ENCODE measurements around the gene SIGLEC7.

SIGLEC7 gene

GRCh38 chr19:51114087-51114729 is 27.9 kb upstream of the SIGLEC7 start:
- TF ChIP-seq CTCF (IDR thresholded peaks at IDR 0.05; ENCODE audit: low read depth, low read length, missing control alignments) = no peak
- no peak for DNase-seq (ENCODE audit: low read depth)
- in situ Hi-C loops (cut with HindIII; ENCODE audit: low sequenced_read_pairs) = no loop called here
- no peak overlapping the region for H3K4me3 ChIP-seq (ENCODE audit: low read depth, low read length)

DNA sequence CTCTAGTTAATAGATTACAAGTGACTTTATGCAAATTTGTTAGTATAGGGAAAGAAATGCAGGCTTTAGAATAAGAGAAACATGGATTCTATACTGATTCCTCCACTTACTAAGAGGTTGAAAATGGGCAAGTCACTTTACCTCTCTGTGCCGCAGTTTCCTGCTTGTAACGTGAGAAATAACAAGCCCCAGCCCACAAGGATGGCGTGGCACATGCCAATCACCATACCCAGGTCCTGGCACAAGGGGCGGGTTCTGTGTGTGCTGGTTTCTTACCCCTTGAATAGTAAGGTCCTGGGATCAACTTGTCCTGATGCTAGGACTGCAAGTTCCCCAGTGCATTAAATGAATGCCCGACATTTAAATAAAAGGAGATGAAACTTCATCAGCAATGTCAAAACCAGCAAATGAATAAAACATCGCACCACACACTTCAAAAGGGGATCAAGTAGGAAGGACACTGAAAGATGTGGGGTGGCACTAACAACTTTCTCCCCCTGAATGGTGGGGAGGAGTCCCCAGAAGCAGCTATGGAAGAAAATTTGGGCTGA is 25.3 kb upstream of the SIGLEC7 start:
- in situ Hi-C loops (cut with HindIII; ENCODE audit: low sequenced_read_pairs) = no loop called here
- no peak for DNase-seq (ENCODE audit: low read depth)
- no peak overlapping the region for H3K4me3 ChIP-seq (ENCODE audit: low read depth, low read length)
- no peak for TF ChIP-seq CTCF (IDR thresholded peaks at IDR 0.05; ENCODE audit: low read depth, low read length, missing control alignments)

GRCh38 chr19:51119101-51119500 is 23.0 kb upstream of the SIGLEC7 start:
- DNase-seq (ENCODE audit: low read depth) = no peak
- no peak overlapping the region for H3K4me3 ChIP-seq (ENCODE audit: low read depth, low read length)
- in situ Hi-C loops (cut with HindIII; ENCODE audit: low sequenced_read_pairs) = no loop called here
- TF ChIP-seq CTCF (IDR thresholded peaks at IDR 0.05; ENCODE audit: low read depth, low read length, missing control alignments) = no peak

DNA sequence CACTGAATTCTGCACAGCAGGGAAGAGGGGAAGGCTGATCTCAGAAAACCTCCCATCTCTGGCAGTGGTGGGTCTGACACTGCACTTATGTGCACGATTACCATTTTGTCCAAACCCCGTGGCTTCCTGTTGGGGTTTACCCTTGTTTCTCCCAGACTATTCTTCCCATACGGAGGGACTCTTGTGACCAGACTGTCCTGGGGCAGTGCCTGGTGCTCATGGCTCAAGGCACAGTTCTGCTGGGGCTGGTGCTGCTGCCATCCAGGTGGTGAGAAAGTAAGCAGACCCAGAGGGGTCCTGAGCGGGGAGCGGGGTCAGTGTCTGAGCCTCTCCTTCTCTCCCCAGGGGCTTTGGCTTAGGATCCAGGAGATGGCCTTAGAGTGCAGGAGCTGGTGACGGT is 22.5 kb upstream of the SIGLEC7 start:
- DNase-seq (ENCODE audit: low read depth) = no peak
- no peak for TF ChIP-seq CTCF (IDR thresholded peaks at IDR 0.05; ENCODE audit: low read depth, low read length, missing control alignments)
- H3K4me3 ChIP-seq (ENCODE audit: low read depth, low read length) = no peak overlapping the region
- in situ Hi-C loops (cut with HindIII; ENCODE audit: low sequenced_read_pairs) = no loop called here

DNA sequence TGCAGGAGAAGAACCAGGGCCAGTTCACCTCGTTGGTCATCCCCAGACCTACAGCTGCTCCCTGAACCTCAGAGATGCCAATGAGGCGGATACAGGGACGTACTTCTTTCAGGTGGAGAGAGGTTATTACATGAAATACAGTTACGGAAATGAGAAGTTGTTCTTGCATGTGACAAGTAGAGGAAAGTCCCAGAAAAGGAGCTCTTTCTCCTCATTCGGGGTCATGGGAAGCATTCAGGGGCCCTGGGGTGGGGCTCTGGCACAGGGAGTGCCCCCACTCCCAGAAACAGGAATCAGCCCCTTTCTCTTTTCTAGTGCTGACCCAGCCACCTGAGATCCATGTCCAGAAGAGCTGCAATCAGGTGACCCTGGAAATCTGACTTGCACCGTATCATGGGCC is 21.9 kb upstream of the SIGLEC7 start:
- no peak overlapping the region for H3K4me3 ChIP-seq (ENCODE audit: low read depth, low read length)
- no peak for TF ChIP-seq CTCF (IDR thresholded peaks at IDR 0.05; ENCODE audit: low read depth, low read length, missing control alignments)
- DNase-seq (ENCODE audit: low read depth) = no peak
- in situ Hi-C loops (cut with HindIII; ENCODE audit: low sequenced_read_pairs) = no loop called here

- DNase-seq (ENCODE audit: low read depth) = no peak
- no peak for TF ChIP-seq CTCF (IDR thresholded peaks at IDR 0.05; ENCODE audit: low read depth, low read length, missing control alignments)
- no peak overlapping the region for H3K4me3 ChIP-seq (ENCODE audit: low read depth, low read length)
- in situ Hi-C loops (cut with HindIII; ENCODE audit: low sequenced_read_pairs) = no loop called here
Measured at GRCh38 chr19:51121257-51121656, 20.8 kb upstream of the SIGLEC7 start.
